Muscle of back (tissue), 11 donors: ENCODE results near the gene TPP2. TPM values are rescaled to one million over a fixed set of nuclear protein-coding genes. Genes with fewer than 3 reads are reported as not detected.
A peak's percentile ranks its signal among the peaks of the same experiment; 100 is the strongest.

Experiments
- DNase-seq, 3 donors: peaks; one replicate each; pipeline versions ENCODE4 v3.0.0 to v3.0.0-alpha.2; 2013
- polyA plus RNA-seq, 10 donors: library from polyadenylated mRNA; unstranded; fragments of 120-200 nt; gene quantifications; one replicate each; pipeline ENCODE4 v1.2.1, GENCODE V29; 2013; ENCODE audit not compliant: insufficient read length in 10 of 10

Gene TPP2
- polyA plus RNA-seq, 10 donors, result 40.6 to 69.2 (median 54.9) TPM

DNA sequence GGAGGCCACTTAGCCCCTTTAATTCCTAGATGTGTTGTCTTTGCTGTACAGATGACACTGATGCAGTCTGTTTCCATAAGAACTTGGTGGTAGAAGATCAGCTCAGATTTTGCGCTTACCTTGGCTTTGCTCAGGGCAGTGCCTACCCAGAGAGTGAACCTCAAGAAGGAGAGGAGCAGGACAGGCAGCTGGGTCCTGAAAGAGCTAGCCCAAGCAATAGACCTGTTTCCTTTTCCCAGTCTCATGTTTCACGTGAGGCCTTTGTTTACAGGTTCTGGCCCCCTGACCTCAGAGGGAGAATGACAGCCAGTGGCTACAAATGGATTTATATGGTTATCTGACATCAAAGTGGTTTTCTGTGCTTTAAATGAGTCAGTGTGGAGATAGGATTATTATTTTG is 58.0 kb downstream of the TPP2 start:
- DNase-seq, result no peak

DNA sequence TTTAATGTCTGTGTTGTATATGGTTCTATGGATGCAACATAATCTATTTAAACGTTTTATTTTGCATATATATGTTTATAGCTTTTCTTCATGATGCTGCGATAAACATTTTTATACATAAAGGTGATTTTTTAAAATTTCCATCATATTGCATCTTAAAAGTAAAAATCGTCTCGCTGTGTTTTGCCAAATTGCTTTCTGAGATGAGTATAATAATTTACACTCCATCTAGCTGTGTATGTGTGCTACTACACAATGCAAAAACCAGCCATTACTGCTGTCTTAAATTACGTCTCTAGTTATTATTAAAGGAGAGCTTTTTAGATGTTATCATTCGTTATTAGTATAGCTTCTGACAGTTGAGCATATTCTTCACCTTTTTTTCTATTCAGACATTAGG is 60.8 kb downstream of the TPP2 start:
- DNase-seq, result no peak

- no peak for DNase-seq
These were observed 61.9 kb downstream of the TPP2 start for GRCh38 chr13:102658660-102659059.

DNA sequence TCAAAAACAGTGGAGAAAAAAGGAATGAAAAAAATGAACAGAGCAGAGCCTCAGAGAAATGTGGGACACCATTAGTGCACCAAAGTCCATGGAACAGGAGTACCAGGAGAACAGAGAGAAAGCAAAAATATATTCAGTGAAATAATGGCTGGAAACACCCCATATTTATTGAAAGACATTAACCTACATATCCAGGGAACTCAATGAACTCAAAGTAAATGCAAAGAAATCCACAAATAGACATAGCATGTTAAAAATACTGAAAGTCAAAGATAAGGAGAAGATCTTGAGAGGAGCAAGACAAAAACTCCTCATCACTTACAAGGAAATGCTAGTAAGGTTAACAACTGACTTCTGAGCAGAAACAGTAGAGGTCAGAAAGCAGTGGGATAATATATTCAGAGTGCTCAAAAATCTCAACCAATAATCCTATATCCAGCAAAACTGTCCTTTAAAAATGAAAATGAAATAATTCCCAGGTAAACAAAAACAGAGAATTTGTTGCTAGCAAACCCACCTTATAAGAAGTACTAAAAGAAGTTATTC is 62.5 kb downstream of the TPP2 start:
- DNase-seq, result no peak

GRCh38 chr13:102667023-102667422 is 70.2 kb downstream of the TPP2 start:
- DNase-seq, result no peak

GRCh38 chr13:102667911-102668310 is 71.1 kb downstream of the TPP2 start:
- DNase-seq, result no peak

GRCh38 chr13:102670130-102670529 is 73.3 kb downstream of the TPP2 start:
- DNase-seq, result no peak

DNA sequence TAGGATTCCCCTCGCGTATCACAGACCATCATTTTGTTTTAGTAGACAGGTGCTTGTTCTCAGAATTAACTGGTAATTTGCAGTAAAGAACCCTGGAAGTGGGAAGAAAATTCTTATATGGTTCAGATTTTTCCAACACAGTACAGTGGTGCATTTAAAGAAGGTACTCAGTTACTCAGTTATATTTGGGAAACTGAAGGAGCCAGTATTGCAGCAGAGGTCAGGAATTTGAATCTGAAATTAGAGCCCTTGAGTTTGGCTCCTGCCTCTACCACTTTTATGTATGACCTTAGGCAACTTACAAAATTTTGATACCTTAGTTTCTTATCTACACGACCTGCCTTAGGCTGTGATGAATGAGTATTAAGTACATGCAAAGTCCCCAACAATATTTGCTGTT is 78.3 kb downstream of the TPP2 start:
- DNase-seq, result no peak

DNA sequence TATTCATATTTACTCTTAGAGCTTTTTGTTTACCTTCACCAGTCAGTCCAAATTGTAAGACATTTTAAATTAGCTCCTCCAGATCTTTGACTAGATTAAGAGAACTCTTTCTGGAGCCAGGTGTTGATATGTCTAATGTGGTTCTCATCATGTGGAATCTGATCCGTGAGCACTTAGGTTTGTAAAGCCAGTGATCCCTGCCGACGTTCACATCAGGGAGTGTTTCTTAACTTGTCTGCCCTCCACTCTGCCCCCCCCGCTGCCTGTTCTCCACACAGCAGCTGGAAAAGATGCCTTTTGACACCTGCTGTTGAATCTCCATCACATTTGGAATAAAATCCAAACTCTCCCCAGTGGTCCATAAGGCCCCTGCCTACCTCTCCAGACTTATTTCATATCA is 80.3 kb downstream of the TPP2 start:
- DNase-seq, result no peak

DNA sequence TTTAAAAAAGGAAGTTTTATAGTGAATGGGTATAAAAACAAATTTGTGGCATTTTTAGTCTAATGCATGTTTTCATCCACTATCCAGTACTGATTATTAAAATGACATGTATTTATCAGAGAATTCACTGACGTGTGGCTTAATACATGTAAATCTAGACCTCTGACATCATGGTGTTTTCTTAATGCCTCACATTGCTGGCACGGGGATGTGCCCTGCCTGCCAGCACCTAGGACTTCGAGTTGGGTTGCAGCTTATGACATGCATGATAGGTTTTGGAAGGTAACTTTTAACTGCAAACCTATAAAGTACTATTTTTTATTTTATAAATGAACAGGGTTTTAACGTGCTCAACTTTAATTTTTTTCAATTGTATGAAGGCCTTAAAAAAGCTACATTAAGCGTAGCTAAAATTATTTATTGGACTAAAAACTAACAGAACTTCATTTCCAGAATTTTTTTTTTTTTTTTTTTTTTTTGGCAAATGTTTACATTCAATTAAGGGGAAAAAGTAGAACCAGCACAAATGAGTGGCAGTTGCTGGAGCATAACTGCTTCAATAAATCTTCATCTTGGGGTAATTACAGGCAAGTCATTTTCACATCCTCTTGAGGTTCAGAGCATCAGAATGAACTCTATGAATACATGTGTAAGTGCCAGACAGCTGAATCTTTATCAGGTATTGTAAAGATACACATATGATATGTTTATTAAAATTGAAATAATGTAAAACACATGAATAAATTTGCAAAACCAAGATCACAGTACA is 81.7 kb downstream of the TPP2 start:
- no peak for DNase-seq

DNA sequence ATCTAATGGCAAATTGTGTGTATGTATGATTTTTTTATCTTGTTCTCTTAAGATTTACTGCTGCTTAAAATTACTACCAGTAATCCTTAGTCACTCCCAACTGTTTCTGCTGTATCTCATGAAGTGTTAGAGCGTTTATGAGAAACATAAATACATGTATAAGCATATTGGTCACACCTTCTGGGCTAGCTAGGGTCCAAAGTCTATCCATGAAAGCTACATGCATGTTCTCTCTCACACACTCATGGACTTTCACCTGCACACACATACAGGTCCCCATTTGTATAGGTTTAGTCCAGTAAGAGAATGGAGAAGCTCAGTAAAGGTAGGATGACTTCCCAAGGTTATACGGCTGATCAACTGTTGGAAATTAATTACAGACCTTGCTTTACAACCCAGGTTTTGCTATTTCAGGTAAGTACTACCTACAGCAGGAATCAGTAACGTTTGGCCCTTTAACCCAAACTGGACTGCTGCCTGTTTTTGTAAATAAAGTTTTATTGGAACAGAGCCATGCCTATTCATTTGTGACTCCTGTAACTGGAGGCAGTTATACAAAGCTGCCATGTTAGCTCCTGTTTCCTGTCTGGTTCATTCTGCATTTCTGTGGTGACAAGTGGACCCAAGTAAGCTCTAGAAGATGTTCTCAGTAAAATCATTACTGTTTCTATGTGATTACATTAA is 82.8 kb downstream of the TPP2 start:
- no peak for DNase-seq

DNA sequence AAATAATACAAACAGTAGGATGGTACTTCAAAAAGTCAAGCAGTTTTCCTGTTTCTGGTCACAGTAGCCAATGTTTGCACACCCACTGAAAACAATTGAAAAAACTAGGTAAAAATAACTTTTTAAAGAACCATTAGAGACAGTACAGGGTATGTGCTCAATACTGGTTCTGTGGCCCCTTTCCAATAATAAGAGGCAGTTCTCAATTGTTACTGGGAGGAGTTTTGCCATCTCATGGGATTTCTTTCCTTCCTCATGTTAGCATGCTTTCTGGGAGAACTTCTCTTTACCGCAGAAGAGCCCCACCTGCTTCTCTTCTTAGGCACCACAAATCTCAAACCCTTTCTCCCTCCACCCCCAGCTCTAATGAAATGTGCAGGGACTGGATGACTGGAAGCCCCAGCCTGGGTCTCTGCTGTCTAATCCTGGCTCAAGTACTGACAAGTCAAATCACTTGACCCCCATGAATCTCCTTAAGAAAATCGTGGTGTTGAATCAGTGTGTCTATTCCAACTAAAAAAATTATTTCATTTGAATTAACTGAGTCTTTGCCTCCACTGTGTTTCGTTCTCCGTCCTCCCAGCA is 83.4 kb downstream of the TPP2 start:
- DNase-seq, result no peak

DNA sequence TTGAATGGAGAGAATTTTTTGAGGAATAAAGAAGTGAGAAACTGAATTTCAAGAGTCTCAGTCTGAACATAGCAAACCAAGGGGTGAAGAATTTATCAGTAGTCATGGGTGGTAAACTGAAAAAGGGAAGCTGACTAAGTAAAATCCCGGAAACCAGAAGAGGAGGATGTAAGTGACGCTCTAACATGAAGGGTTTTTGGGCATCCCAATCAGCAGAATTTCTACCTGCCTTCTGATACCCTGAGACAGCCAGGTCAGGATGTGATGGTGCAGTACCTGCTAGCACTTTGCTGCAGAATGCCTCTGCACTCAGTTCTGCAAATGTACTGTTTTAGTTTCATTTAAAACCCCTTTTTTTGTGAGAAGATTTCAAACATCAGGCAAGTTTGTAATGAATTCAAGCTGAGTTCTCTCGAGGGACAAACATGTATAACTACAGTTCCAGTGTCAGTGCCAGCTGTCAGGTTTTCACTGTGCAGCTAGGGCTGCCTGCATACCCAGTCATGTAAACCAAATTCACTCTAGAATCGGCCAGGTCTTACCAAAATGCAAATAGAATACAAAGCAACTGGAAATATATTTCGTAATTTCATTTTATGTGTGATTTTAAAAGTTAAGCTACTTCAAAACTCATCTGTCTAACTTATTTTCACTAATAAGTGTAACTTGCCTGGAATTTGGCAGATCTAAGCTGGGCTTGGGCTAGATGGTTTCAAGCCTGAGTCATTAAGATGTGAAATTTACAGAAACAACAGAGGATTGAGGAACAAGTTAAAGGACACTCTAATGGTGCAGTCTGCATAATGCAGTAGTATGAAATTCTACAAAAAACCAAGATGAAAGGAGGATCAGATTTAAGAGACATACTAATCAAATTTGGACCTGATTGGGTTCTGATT is 84.3 kb downstream of the TPP2 start:
- DNase-seq, result peak in 1 of 3 donors; percentile 30

- DNase-seq, result no peak
These were observed 85.4 kb downstream of the TPP2 start for GRCh38 chr13:102682211-102682610.

DNA sequence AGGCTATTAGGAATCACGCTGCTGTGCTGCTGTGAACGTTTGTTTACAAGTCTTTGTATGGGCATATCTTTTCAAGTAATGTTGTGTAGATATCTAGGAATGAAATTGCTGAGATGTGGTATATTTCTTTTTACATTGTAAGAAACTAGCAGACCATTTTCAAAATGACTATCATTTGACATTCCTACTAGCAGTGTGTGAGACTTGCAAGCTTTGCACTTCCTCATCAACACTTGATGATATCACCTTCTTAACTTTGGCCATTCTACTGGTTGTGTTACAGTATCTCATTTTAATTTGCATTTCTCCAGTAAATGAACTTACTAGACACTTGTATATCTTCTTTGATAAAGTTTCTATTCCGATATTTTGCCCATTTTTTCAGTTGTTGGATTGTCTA is 85.9 kb downstream of the TPP2 start:
- DNase-seq, result no peak

GRCh38 chr13:102683637-102684036 is 86.9 kb downstream of the TPP2 start:
- peak in 1 of 3 donors; percentile 52 for DNase-seq

GRCh38 chr13:102686024-102686423 is 89.2 kb downstream of the TPP2 start:
- DNase-seq, result no peak

GRCh38 chr13:102687520-102687919 is 90.7 kb downstream of the TPP2 start:
- no peak for DNase-seq

DNA sequence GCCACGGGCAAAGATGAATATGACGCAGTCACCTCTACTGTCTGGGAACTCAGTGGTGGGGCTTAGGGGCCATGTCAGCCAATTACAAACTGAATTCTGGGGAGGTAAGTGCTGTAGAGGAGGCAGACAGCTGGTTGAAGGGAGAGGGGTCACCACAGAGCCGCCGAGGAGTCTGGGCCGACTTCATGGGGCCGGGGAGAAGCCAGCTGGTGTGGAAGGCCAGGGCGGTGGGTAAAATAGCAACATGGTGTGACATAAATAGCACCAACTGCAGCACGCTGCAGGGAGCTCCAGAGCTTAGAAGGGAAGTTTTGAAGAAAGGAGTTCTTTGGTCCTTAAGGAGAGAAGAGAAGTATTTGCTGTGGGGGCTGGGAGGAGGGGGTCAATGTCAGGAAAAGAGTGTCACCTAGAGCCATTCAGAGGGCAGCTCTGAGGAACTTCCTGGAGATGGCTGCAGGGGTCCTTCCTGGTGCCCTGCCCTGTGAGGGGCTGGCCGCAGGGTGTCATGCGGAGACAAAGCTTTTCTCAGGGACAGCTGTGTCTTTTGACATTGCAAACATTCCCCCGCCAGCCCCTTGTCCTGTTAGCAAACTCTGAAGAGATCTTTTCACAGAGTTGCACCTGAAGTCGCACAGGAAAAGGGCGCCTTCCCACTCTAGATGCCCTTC is 91.7 kb downstream of the TPP2 start:
- no peak for DNase-seq

- no peak for DNase-seq
These were observed 94.1 kb downstream of the TPP2 start for GRCh38 chr13:102690883-102691282.

DNA sequence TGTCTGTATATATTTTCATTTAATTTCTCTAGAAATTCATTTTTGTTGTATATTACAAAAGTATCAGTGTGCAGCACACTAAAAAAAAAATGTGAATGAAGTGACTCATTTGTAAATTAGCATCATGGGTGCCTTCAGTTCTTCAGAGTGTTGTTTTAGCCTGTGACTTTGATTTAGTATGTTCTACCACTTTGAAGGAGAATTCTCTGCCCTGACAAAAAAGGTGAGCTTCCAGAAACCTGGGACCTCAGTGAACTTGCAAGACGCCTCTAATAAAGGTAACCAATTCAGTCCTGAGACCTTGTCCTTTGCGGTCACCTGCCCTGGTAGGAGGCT is 95.7 kb downstream of the TPP2 start:
- DNase-seq, result no peak
